ENCODE data around the gene GNAQ.

DNA sequence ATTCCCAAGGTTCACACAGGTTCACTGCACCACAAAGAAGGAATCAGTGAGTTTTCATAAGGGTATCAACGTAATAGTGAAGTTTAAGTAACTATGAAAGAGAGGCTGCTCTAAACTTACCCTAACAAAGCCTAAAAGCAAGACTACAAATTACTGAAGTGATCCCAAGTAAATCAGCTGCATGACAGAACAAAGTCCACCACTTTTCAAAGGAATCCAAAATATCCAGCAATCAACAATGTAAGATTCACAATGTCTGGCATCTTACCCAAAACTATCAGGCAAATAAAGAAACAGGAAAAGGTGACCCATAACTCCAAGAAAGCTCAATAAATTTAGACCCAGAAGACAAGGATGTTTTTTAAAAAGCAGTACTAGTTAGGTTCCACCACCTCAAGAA, 70.1 kb downstream of the GNAQ start:
- TF ChIP-seq, protein P1, sequence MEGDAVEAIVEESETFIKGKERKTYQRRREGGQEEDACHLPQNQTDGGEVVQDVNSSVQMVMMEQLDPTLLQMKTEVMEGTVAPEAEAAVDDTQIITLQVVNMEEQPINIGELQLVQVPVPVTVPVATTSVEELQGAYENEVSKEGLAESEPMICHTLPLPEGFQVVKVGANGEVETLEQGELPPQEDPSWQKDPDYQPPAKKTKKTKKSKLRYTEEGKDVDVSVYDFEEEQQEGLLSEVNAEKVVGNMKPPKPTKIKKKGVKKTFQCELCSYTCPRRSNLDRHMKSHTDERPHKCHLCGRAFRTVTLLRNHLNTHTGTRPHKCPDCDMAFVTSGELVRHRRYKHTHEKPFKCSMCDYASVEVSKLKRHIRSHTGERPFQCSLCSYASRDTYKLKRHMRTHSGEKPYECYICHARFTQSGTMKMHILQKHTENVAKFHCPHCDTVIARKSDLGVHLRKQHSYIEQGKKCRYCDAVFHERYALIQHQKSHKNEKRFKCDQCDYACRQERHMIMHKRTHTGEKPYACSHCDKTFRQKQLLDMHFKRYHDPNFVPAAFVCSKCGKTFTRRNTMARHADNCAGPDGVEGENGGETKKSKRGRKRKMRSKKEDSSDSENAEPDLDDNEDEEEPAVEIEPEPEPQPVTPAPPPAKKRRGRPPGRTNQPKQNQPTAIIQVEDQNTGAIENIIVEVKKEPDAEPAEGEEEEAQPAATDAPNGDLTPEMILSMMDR (IDR thresholded peaks at IDR 0.05) = no peak
- no peak for TF ChIP-seq EZH2 (IDR thresholded peaks at IDR 0.05; ENCODE audit: borderline replicate concordance, insufficient read depth, low read depth, low read length, poor library complexity, severe bottlenecking)

All from B cell (primary cell).